Measurements from ENCODE around the gene GAB2.

- peak; percentile 24 to 64 (median 42) for TF ChIP-seq CTCF (IDR thresholded peaks at IDR 0.05)
- peak in 1 of 2 donors; percentile 62 for TF ChIP-seq POLR2A (IDR thresholded peaks at IDR 0.05)
These were observed 1.1 kb downstream of the GAB2 start for GRCh38 chr11:78416285-78417174.

All from thyroid gland (tissue), 4 donors.